Measurements from ENCODE around the gene KRT83. TPM values are rescaled to one million over a fixed set of nuclear protein-coding genes. Genes with fewer than 3 reads are reported as not detected.
A peak's percentile ranks its signal among the peaks of the same experiment; 100 is the strongest.

The KRT83 gene
- total RNA-seq, 1 experiment from 2014 or later, result 0.22 TPM

- peak; percentile 64 for DNase-seq (ENCODE audit: low read depth)
These were observed 34.1 kb downstream of the KRT83 start for GRCh38 chr12:52286857-52287785.

DNA sequence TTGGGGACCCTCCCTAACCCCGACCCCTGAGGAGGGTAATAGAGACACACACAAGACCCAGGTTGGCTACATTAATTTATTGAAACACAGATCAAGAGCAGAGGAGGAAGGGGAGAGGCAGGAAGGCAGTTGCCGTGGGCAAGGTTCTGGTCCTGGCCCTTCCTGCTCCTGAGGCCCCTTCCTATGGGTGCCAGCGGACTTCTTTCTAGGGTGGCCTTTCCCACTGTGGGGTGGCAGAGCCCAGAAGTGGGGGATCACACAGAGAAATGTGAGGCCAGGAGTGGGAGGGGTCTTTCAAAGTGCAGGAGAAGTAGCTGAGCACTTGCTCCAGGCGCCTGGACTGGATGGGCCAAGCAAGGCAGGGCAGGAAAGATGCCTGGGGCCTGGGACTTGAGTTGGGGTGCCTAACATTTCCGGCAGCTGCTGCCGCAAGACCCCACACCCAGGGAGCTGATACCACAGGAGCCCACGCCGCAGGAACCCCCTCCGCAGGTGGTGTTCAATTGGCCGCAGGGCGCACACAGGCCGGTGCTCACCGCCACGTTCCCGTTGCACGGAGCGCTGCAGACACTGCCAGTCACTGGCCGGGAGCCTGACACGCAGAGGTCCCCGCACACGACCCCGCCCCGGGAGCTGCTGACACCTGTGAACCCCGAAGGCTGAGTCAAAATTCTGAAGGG lies 35.2 kb downstream of the KRT83 start:
- DNase-seq (ENCODE audit: low read depth), result no peak

DNA sequence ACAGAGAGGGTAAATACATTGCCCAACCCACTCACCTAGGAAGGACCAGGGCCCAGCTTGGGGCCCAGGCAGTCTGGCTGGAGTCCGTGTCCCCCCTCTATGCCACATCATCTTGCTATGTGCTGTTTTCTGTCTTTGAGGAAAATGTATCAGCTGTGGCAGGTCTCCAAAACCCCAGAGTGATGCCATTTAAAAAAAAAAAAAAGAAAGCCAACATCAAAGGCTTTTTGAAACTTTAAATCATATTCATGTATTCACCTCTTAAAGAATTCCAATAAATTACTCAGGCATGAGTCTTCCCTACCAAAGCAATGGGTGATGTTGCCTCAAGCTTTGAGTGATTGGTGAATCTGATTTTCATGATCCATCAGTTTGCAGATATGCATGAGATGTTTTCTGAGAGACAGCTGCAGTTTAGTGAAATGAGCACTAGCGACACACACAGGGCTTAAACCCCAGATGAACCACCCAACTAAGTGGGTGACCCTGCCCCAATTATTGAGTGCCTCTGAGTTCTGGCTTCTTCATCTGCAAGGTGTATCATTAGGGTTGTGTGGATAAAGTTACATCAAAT lies 35.9 kb downstream of the KRT83 start:
- peak; percentile 91 for DNase-seq (ENCODE audit: low read depth)

GRCh38 chr12:52284562-52285171 lies 36.5 kb downstream of the KRT83 start:
- peak; percentile 43 for DNase-seq (ENCODE audit: low read depth)

GRCh38 chr12:52280796-52281560 lies 40.2 kb downstream of the KRT83 start:
- peak; percentile 99 for DNase-seq (ENCODE audit: low read depth)

DNA sequence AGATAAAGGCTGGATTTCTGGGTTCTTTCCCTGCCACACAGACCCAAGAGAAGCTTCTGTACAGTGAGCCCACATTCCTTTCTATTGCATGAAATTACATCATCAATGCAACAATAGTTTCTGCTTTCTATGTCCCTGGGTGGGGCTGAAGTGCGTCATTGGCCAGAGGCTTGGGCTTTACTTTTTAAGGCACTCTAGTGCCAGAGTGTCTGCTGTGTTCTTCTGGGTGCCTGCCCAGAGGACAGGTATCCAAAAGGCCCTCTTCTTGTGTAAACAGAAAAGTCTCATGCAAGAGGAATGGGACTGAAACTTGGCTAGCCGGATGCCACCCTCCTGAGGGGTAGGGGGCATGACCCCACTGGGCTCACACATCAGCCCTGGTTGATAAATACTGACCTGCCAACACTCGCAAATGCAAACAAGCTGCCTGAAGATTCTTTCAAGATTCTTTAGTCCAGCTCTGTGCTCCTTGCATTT lies 40.8 kb downstream of the KRT83 start:
- DNase-seq (ENCODE audit: low read depth), result peak; percentile 98

- DNase-seq (ENCODE audit: low read depth), result peak; percentile 72
These were observed 41.5 kb downstream of the KRT83 start for GRCh38 chr12:52279422-52280318.

GRCh38 chr12:52278575-52279421 lies 42.4 kb downstream of the KRT83 start:
- DNase-seq (ENCODE audit: low read depth), result peak; percentile 76

GRCh38 chr12:52277486-52278245 lies 43.5 kb downstream of the KRT83 start:
- DNase-seq (ENCODE audit: low read depth), result no peak

GRCh38 chr12:52275686-52276085 lies 45.5 kb downstream of the KRT83 start:
- DNase-seq (ENCODE audit: low read depth), result no peak

DNA sequence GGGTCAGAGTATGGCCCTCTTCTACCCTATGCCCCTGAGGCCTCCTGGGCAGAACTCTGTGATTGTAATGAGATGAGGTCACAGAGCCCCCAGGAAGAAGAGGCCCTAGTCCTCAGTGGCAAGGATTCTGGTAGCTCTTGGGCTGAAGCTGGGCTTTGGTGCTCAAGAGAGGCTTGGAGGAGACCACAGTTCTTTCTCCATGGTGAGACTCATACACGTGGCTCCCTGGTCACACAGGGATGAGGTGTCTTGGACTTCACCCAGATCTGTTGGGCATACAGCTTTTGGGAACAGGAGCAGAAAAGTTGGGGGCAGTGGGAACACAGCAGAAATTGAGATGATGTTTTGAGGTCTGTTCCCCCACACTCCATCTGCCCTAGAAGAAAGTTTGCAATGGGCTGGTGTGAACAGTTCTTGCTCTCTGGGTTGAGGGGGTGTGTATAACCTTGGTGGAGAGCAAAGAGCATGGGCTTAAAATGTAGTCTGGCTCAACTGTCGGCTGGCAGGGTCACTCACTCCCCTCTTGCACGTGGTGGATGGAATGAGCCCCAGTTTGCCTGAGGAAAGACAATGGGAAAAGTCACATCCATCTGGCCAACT lies 46.6 kb downstream of the KRT83 start, which contains the start of gene KRT86:
TSS of gene KRT86 (plus strand) at position 125 of the 600 bp plus-strand sequence. CDS start 27,272 bp downstream, outside the sequence.
- DNase-seq (ENCODE audit: low read depth), result no peak

- no peak for DNase-seq (ENCODE audit: low read depth)
These were observed 50.0 kb downstream of the KRT83 start for GRCh38 chr12:52271158-52271557.

GRCh38 chr12:52270541-52271070 lies 50.6 kb downstream of the KRT83 start:
- no peak for DNase-seq (ENCODE audit: low read depth)

GRCh38 chr12:52268212-52268611 lies 53.0 kb downstream of the KRT83 start:
- DNase-seq (ENCODE audit: low read depth), result peak; percentile 93

DNA sequence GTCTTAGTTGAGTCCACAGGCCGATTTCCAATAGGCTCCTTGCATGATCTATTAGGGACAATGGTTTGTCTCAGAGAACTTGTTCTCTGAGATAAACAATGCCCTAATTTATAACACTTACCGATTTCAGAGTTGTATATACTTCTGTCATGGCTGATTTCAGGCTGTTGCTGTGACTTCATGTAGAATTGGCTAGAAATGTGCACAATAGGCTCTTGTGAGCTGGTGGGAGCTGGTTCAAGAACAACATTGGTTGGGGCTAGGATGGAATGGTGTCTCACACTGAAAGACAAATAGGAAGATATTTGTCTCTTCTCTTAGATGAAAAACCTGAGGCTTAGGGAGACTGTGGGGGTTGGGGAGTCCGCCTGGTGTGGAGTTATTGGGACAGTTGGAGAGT lies 53.5 kb downstream of the KRT83 start:
- DNase-seq (ENCODE audit: low read depth), result no peak

DNA sequence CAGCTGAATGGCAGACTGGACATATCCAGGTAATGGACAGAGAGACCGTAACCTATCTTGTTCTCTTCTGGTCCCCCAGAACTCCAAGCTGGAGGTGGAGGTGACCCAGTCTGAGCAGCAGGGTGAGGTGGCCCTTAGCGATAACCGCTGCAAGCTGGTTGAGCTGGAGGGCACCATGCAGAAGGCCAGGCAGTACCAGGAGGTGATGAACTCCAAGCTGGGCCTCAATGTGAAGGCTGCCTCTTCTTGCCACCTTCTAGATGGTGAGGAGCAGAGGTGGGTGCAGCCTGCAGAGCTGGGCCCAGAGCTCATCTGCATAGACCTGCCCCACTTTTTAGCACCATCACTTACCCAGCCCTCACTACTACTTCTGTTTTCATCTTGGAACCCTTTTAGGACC lies 53.9 kb downstream of the KRT83 start:
- no peak for DNase-seq (ENCODE audit: low read depth)

- DNase-seq (ENCODE audit: low read depth), result no peak
These were observed 54.7 kb downstream of the KRT83 start for GRCh38 chr12:52266514-52266913.

DNA sequence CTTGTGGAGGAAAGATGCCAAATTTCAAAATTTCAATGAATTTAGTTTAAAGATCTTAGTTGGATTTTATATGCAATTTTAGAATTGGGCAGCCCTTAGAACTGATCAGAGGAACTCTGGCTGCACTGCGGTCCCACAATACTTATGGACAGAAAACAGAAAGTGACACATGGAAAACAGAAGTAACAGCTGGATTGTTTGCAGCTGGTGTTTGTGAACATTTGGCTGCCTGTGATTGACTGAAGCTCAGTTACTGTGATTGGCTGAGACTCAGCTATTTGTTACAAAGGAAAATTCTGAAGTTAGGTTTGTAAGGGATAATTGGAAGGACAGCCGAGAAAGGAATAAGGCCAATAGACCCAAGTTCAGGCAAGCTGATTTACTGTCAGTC lies 56.8 kb downstream of the KRT83 start:
- DNase-seq (ENCODE audit: low read depth), result no peak
